ENCODE results near the gene JAG1. TPM values are rescaled to one million over a fixed set of nuclear protein-coding genes. Genes with fewer than 3 reads are reported as not detected.

Gene JAG1
- total and polyA plus RNA-seq, 2 donors (not counting 3 experiments of a cell fraction or from before 2014, with no cell fraction given) = 19.7 to 37.0 TPM

DNA sequence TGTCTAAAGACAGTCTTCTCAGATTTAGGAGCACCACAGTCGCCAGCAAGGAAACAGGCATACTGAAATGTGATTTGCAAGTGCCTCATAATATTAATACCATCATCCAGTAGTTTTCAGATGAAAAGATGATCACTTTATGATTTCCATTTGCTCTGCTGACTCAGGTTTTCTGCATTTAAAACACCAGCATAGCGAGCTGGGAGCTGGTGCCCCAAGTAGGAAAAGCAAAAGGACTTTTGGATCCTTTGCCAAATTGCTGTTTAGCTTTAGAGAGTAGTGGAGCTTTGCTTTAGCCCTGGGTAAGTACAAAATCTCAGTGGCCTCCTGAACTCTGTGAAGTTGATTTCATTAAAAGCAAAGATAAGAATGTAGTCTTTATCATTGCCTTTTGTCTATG lies 78.5 kb downstream of the JAG1 start:
- ChIA-PET CTCF (interaction anchor here (0.5 kb wide), 1 partner anchor 64 kb away, joined by 3 read pairs; no protein-coding TSS in a partner anchor), POLR2A (no interaction called here)
- peaks cover 44% of the 10 kb centered on the region for H3K4me1 ChIP-seq (ENCODE audit: control insufficient read depth, extremely low read depth, insufficient read depth, low read length)
- dilution Hi-C loops (cut with MboI; ENCODE audit: extremely low pct_ligation_motif_present, low sequenced_read_pairs) (no loop called here), intact Hi-C loops (cut with micrococcal nuclease) (loop anchor here (5.0 kb wide), 2 partner anchors 38 to 243 kb away; no protein-coding TSS in a partner anchor)
- H3K27me3 ChIP-seq (ENCODE audit: control insufficient read depth in 2 of 2, insufficient read depth in 2 of 2, low read length in 2 of 2) = no peaks in the 10 kb centered on the region
- H3K36me3 ChIP-seq (ENCODE audit: control insufficient read depth in 2 of 2, extremely low read depth in 1 of 2, insufficient read depth in 2 of 2, low read length in 2 of 2) = no peaks in the 10 kb centered on the region
- TF ChIP-seq POLR2A (IDR thresholded peaks at IDR 0.05; ENCODE audit: low read depth, low read length) = no peak
- no peak for TF ChIP-seq POLR2AphosphoS5 (IDR thresholded peaks at IDR 0.05; ENCODE audit: insufficient read depth, low read depth, low read length)
- TF ChIP-seq MYC (IDR thresholded peaks at IDR 0.05; ENCODE audit: low read depth, low read length) = no peak
- TF ChIP-seq FOS (IDR thresholded peaks at IDR 0.05; ENCODE audit: borderline replicate concordance, insufficient read depth, low read length) = no peak
- TF ChIP-seq GATA2 (IDR thresholded peaks at IDR 0.05; ENCODE audit: insufficient read depth, insufficient read length, low read depth, low read length) = no peak
- no peak for TF ChIP-seq EZH2 (IDR thresholded peaks at IDR 0.05; ENCODE audit: borderline replicate concordance, low read depth, low read length, severe bottlenecking)
- TF ChIP-seq, protein P1, sequence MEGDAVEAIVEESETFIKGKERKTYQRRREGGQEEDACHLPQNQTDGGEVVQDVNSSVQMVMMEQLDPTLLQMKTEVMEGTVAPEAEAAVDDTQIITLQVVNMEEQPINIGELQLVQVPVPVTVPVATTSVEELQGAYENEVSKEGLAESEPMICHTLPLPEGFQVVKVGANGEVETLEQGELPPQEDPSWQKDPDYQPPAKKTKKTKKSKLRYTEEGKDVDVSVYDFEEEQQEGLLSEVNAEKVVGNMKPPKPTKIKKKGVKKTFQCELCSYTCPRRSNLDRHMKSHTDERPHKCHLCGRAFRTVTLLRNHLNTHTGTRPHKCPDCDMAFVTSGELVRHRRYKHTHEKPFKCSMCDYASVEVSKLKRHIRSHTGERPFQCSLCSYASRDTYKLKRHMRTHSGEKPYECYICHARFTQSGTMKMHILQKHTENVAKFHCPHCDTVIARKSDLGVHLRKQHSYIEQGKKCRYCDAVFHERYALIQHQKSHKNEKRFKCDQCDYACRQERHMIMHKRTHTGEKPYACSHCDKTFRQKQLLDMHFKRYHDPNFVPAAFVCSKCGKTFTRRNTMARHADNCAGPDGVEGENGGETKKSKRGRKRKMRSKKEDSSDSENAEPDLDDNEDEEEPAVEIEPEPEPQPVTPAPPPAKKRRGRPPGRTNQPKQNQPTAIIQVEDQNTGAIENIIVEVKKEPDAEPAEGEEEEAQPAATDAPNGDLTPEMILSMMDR (IDR thresholded peaks at IDR 0.05; ENCODE audit: extremely low read depth in 1 of 2, insufficient read depth in 1 of 2, low read depth in 1 of 2, low read length in 2 of 2) = no peak
- TF ChIP-seq, protein P2, sequence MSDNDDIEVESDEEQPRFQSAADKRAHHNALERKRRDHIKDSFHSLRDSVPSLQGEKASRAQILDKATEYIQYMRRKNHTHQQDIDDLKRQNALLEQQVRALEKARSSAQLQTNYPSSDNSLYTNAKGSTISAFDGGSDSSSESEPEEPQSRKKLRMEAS (IDR thresholded peaks at IDR 0.05; ENCODE audit: insufficient read depth, insufficient read length) = no peak
- TF ChIP-seq JUN (IDR thresholded peaks at IDR 0.05; ENCODE audit: borderline replicate concordance, insufficient read depth, insufficient read length, low read depth) = no peak
- H3K4me2 ChIP-seq (ENCODE audit: insufficient read depth, low read length) = no peak overlapping the region
- H4K20me1 ChIP-seq (replicated peaks; ENCODE audit: control insufficient read depth, extremely low read depth, insufficient read depth, low read length) = no peaks in the 10 kb centered on the region
- H3K9me3 ChIP-seq (replicated peaks; ENCODE audit: control insufficient read depth, insufficient read depth, low read length) = no peaks in the 10 kb centered on the region
- DNase-seq (ENCODE audit: low read depth, low spot score) (no peak), FAIRE-seq (no peak)
- no peaks in the 10 kb centered on the region for H3K79me2 ChIP-seq (ENCODE audit: control insufficient read depth, insufficient read depth, low read length)
- no peaks in the 10 kb centered on the region for H3K9me1 ChIP-seq (replicated peaks; ENCODE audit: control insufficient read depth, extremely low read depth, insufficient read depth, low read length)
- H3K4me3 ChIP-seq (replicated peaks in 1 of 3; ENCODE audit: insufficient read depth in 1 of 3, low read depth in 1 of 3, low read length in 3 of 3) = no peak overlapping the region
- no peak overlapping the region for H2AFZ ChIP-seq (ENCODE audit: low read depth, low read length)
- H3K27ac ChIP-seq (ENCODE audit: insufficient read depth, low read depth, low read length) = no peak overlapping the region
- no peak overlapping the region for H3K9ac ChIP-seq (replicated peaks; ENCODE audit: extremely low read depth, insufficient read depth, low read length)
- no TSS peak for BruUV-seq (replicated peaks)

Measured in endothelial cell of umbilical vein (primary cell).